ENCODE results near the gene ASB3. TPM values are rescaled to one million over a fixed set of nuclear protein-coding genes. Genes with fewer than 3 reads are reported as not detected.

Gene ASB3
- total RNA-seq, 1 experiment from 2014 or later, result 12.9 TPM

DNA sequence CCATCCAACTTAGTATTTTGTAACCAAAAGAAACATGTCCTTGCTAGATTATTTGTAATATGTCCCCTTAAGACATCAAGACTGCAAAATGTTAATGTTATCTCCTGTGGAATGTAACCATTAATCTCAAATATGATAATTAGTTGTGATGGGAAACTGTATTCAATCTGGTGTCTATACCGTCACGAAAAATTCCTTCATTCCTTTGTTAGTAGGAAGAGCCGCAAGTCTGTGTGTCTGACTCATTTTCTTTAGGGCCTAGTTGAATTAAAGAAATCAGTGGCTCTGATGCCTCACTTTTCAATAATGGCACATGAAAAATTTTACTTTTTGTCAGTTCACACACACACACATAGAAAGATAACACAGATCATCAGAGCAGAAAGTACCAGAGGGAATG lies 146.3 kb downstream of the ASB3 start:
- H3K4me1 ChIP-seq (ENCODE audit: control insufficient read depth, insufficient read depth, low read length), result no peaks in the 10 kb centered on the region
- BruUV-seq (replicated peaks), result no TSS peak
- H3K9me3 ChIP-seq (ENCODE audit: control insufficient read depth, insufficient read depth, low read depth, low read length), result no peaks in the 10 kb centered on the region
- H3K27ac ChIP-seq (ENCODE audit: low read length), result no peak overlapping the region
- intact Hi-C loops (cut with micrococcal nuclease; ENCODE audit: unreplicated experiment) (no loop called here), in situ Hi-C loops (cut with HindIII; ENCODE audit: low pct_unique_long_range_greater_than_20kb, low sequenced_read_pairs) (no loop called here)
- no peaks in the 10 kb centered on the region for H3K27me3 ChIP-seq (ENCODE audit: control insufficient read depth, insufficient read depth, low read length)
- H3K36me3 ChIP-seq (ENCODE audit: control insufficient read depth, insufficient read depth, low read length), result no peaks in the 10 kb centered on the region
- ATAC-seq, result no peak
- no peak overlapping the region for H3K4me3 ChIP-seq (ENCODE audit: low read depth in 2 of 2, low read length in 2 of 2)
- ChIA-PET CTCF (no interaction called here), POLR2A (no interaction called here)
- no peak for DNase-seq (ENCODE audit: low read depth, low spot score)
- TF ChIP-seq POLR2AphosphoS5 (IDR thresholded peaks at IDR 0.05; ENCODE audit: low read depth, low read length), result no peak
- TF ChIP-seq, protein P1, sequence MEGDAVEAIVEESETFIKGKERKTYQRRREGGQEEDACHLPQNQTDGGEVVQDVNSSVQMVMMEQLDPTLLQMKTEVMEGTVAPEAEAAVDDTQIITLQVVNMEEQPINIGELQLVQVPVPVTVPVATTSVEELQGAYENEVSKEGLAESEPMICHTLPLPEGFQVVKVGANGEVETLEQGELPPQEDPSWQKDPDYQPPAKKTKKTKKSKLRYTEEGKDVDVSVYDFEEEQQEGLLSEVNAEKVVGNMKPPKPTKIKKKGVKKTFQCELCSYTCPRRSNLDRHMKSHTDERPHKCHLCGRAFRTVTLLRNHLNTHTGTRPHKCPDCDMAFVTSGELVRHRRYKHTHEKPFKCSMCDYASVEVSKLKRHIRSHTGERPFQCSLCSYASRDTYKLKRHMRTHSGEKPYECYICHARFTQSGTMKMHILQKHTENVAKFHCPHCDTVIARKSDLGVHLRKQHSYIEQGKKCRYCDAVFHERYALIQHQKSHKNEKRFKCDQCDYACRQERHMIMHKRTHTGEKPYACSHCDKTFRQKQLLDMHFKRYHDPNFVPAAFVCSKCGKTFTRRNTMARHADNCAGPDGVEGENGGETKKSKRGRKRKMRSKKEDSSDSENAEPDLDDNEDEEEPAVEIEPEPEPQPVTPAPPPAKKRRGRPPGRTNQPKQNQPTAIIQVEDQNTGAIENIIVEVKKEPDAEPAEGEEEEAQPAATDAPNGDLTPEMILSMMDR (IDR thresholded peaks at IDR 0.05), result no peak
- TF ChIP-seq TCF7L2 (IDR thresholded peaks at IDR 0.05; ENCODE audit: low read depth, low read length), result no peak
- no peak for TF ChIP-seq SIN3A (IDR thresholded peaks at IDR 0.05; ENCODE audit: borderline replicate concordance, insufficient read depth, low read depth, low read length)
- TF ChIP-seq, protein P2, sequence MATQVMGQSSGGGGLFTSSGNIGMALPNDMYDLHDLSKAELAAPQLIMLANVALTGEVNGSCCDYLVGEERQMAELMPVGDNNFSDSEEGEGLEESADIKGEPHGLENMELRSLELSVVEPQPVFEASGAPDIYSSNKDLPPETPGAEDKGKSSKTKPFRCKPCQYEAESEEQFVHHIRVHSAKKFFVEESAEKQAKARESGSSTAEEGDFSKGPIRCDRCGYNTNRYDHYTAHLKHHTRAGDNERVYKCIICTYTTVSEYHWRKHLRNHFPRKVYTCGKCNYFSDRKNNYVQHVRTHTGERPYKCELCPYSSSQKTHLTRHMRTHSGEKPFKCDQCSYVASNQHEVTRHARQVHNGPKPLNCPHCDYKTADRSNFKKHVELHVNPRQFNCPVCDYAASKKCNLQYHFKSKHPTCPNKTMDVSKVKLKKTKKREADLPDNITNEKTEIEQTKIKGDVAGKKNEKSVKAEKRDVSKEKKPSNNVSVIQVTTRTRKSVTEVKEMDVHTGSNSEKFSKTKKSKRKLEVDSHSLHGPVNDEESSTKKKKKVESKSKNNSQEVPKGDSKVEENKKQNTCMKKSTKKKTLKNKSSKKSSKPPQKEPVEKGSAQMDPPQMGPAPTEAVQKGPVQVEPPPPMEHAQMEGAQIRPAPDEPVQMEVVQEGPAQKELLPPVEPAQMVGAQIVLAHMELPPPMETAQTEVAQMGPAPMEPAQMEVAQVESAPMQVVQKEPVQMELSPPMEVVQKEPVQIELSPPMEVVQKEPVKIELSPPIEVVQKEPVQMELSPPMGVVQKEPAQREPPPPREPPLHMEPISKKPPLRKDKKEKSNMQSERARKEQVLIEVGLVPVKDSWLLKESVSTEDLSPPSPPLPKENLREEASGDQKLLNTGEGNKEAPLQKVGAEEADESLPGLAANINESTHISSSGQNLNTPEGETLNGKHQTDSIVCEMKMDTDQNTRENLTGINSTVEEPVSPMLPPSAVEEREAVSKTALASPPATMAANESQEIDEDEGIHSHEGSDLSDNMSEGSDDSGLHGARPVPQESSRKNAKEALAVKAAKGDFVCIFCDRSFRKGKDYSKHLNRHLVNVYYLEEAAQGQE (IDR thresholded peaks at IDR 0.05; ENCODE audit: insufficient read depth in 1 of 2, low read depth in 2 of 2, low read length in 1 of 2), result no peak

DNA sequence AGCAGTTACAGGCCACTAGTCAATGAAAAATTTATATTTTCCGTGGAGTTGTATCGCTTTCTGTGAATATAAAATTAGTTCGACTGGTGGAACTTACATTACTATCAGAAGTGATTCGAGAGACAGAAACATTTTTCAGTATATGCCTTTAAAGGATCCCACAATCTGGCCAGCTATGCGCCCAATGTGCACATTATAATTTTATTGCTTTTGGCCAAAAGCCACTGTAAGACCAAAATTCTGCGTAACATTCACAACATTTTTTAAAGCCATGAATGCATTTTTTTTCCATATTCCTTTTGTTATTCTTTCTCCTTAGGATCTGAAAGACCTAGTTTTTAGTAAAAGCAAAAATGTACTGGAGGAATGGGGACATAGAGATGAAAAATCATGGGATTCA lies 150.2 kb downstream of the ASB3 start:
- ATAC-seq (no peak), DNase-seq (ENCODE audit: low read depth, low spot score) (no peak)
- Histone ChIP-seq H3K27ac (ENCODE audit: low read length) (no peak overlapping the region), H3K9me3 (ENCODE audit: control insufficient read depth, insufficient read depth, low read depth, low read length) (no peaks in the 10 kb centered on the region), H3K27me3 (ENCODE audit: control insufficient read depth, insufficient read depth, low read length) (no peaks in the 10 kb centered on the region), H3K36me3 (ENCODE audit: control insufficient read depth, insufficient read depth, low read length) (no peaks in the 10 kb centered on the region), H3K4me1 (ENCODE audit: control insufficient read depth, insufficient read depth, low read length) (no peaks in the 10 kb centered on the region), H3K4me3 (ENCODE audit: low read depth in 2 of 2, low read length in 2 of 2) (no peak overlapping the region)
- TF ChIP-seq, protein P1 (IDR thresholded peaks at IDR 0.05), result no peak
- TF ChIP-seq POLR2AphosphoS5 (IDR thresholded peaks at IDR 0.05; ENCODE audit: low read depth, low read length) (no peak), TCF7L2 (IDR thresholded peaks at IDR 0.05; ENCODE audit: low read depth, low read length) (no peak)
- ChIA-PET CTCF (no interaction called here), POLR2A (interaction anchor here (0.7 kb wide), 1 partner anchor 706 kb away, joined by 3 read pairs; no protein-coding TSS in a partner anchor)
- no TSS peak for BruUV-seq (replicated peaks)
- in situ Hi-C loops (cut with HindIII; ENCODE audit: low pct_unique_long_range_greater_than_20kb, low sequenced_read_pairs) (no loop called here), intact Hi-C loops (cut with micrococcal nuclease; ENCODE audit: unreplicated experiment) (no loop called here)

Measured in Panc1 (cell line).